Lung (tissue), 12 donors: ENCODE results near the gene DOLK. TPM values are rescaled to one million over a fixed set of nuclear protein-coding genes. Genes with fewer than 3 reads are reported as not detected.

ENCODE experiments used
- ATAC-seq: fragments of 200-7000 bp; cut with Tn5 transposase; one replicate; pipeline ENCODE4 v1.9.1; 2020; ENCODE audit warnings: moderate number of reproducible peaks; ENCODE audit not compliant: insufficient read depth, low FRiP score
- DNase-seq, 3 donors: peaks; one replicate each; pipeline ENCODE4 v3.0.0-alpha.2; 2013 to 2017
- H3K27ac ChIP-seq, 2 donors: one replicate each; pipeline ENCODE4 v1.5.1; 2013; ENCODE audit warnings: mild to moderate bottlenecking in 2 of 2, moderate library complexity in 2 of 2, control low read depth in 1 of 2, inconsistent platforms in 1 of 2, low read depth in 1 of 2, low read length in 1 of 2
- H3K27me3 ChIP-seq, 3 donors: one replicate each; pipeline ENCODE4 v1.5.1; 2013; ENCODE audit warnings: low read length in 2 of 3; ENCODE audit not compliant: control insufficient read depth in 3 of 3, insufficient read depth in 3 of 3
- H3K36me3 ChIP-seq, 4 donors: one replicate each; pipeline ENCODE4 v1.5.1; 2013; ENCODE audit warnings: low read length in 4 of 4, mild to moderate bottlenecking in 1 of 4, moderate library complexity in 1 of 4; ENCODE audit not compliant: control insufficient read depth in 4 of 4, insufficient read depth in 4 of 4
- H3K4me1 ChIP-seq, 5 donors: one replicate each; pipeline ENCODE4 v1.5.1; 2013; ENCODE audit warnings: low read length in 5 of 5, mild to moderate bottlenecking in 2 of 5, moderate library complexity in 1 of 5; ENCODE audit not compliant: control insufficient read depth in 5 of 5, insufficient read depth in 5 of 5
- H3K4me3 ChIP-seq: one replicate; pipeline ENCODE4 v1.5.1; 2013; ENCODE audit warnings: mild to moderate bottlenecking, control low read depth, moderate library complexity
- H3K9ac ChIP-seq, 2 donors: one replicate each; pipeline ENCODE4 v1.5.1; 2013; ENCODE audit warnings: low read length in 2 of 2, control low read depth in 1 of 2; ENCODE audit not compliant: insufficient read depth in 1 of 2
- H3K9me3 ChIP-seq, 4 donors: one replicate each; pipeline ENCODE4 v1.5.1; 2013; ENCODE audit warnings: low read length in 3 of 4, mild to moderate bottlenecking in 1 of 4, moderate library complexity in 1 of 4; ENCODE audit not compliant: control insufficient read depth in 4 of 4, insufficient read depth in 3 of 4
- WGBS, 2 donors: extraction: QIAGEN DNeasy Blood & Tissue Kit; methylation state at CpG; one replicate each; pipeline ENCODE4 v1.1.7; 2013; 5-methylcytosine and 5-hydroxymethylcytosine counted together
- polyA plus RNA-seq, 2 donors: library from polyadenylated mRNA; stranded (reverse); fragments of 200-250 nt; gene quantifications; one replicate each; pipeline ENCODE4 v1.2.1, GENCODE V29; 2013
- total RNA-seq, 2 donors: library from RNA; depleted of rRNA in 1 of 2; stranded (reverse); fragments of >200 nt in 1 of 2; gene quantifications; one replicate each; pipeline ENCODE4 v1.2.1, GENCODE V29; 2014 to 2021
- TF ChIP-seq, protein P1 (sequence below): IDR thresholded peaks from 2 replicates; pipeline ENCODE4 v1.5.1; 2012; ENCODE audit warnings: mild to moderate bottlenecking; ENCODE audit errors: control extremely low read depth, extremely low read depth
- donor health status: control.
- donor health status: control.
- donor health status: Bipolar disorder and iron deficiency.
- donor health status: healthy.
- donor health status: DM: yes; HTN: yes; CAD: no.

The DOLK gene
- total and polyA plus RNA-seq, 4 donors, result 9.6 to 19.1 (median 14.2) TPM

DNA sequence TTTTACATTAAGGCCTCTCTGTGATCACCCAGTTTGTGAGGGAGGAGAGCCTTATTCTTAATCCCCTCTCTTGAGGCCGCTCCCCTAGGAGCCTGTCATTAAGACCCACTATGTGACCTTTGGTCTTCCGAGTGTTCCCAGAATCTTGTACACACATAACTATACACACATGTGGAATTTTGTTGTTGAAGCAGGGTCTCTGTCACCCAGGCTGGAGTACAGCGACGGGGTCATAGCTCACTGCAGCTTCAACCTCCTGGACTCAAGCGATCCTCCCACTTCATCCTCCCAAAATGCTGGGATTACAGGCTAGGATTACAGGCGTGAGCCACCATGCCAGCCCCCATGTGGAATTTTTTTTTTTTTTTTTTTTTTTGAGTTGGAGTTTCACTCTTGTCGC is 41.4 kb downstream of the DOLK start:
- TF ChIP-seq, protein P1, sequence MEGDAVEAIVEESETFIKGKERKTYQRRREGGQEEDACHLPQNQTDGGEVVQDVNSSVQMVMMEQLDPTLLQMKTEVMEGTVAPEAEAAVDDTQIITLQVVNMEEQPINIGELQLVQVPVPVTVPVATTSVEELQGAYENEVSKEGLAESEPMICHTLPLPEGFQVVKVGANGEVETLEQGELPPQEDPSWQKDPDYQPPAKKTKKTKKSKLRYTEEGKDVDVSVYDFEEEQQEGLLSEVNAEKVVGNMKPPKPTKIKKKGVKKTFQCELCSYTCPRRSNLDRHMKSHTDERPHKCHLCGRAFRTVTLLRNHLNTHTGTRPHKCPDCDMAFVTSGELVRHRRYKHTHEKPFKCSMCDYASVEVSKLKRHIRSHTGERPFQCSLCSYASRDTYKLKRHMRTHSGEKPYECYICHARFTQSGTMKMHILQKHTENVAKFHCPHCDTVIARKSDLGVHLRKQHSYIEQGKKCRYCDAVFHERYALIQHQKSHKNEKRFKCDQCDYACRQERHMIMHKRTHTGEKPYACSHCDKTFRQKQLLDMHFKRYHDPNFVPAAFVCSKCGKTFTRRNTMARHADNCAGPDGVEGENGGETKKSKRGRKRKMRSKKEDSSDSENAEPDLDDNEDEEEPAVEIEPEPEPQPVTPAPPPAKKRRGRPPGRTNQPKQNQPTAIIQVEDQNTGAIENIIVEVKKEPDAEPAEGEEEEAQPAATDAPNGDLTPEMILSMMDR, result no peak
- 94 to 96% methylated on average over 7 of the region's 7 CpGs for WGBS, 2 donors
- Histone ChIP-seq H3K9me3 (no peaks in the 10 kb centered on the region), H3K27ac (no peak overlapping the region), H3K27me3 (no peaks in the 10 kb centered on the region), H3K9ac (no peak overlapping the region), H3K4me1 (peaks cover 0 to 32% (median 1%) of the 10 kb centered on the region in 5 donors), H3K4me3 (no peak overlapping the region), H3K36me3 (peaks cover 17 to 41% (median 24%) of the 10 kb centered on the region in 4 donors)
- DNase-seq (no peak), ATAC-seq (no peak)

DNA sequence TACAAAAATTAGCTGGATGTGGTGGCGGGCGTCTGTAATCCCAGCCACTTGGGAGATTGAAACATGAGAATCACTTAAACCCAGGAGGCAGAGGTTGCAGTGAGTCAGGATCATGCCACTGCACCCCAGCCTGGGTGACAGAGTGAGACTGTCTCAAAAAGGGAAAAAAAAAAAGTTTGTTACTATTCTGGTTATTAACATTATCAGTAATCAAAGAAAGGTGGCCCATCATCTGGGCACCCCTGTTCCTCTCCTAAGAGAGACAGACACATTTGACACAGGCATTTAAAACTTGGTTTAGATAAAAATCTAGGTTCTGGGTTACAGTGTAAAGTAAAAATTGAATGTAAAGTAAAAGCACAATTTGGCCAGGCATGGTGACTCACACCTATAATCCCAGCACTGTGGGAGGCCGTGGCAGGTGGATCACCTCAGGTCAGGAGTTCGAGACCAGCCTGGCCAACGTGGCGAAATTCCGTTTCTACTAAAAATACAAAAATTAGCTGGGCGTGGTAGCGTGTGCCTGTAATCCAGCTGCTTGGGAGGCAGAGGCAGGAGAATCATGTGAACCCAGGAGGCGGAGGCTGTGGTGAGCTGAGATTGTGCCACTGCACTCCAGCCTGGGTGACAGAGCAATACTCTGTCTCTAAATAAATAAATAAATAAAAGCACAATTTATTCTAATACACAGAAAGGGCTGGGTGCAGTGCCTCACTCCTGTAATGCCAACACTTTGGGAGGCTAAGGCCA is 43.4 kb downstream of the DOLK start:
- no peak for DNase-seq
- ATAC-seq, result no peak
- Histone ChIP-seq H3K27me3 (no peaks in the 10 kb centered on the region), H3K27ac (peak overlapping the region in 1 of 2 donors; percentile 9), H3K4me1 (peaks cover 0 to 17% (median 0%) of the 10 kb centered on the region in 5 donors), H3K4me3 (no peak overlapping the region), H3K9me3 (no peaks in the 10 kb centered on the region), H3K36me3 (peaks cover 12 to 29% (median 13%) of the 10 kb centered on the region in 4 donors), H3K9ac (no peak overlapping the region)
- 91 to 93% methylated on average over 10 of the region's 10 CpGs for WGBS, 2 donors
- TF ChIP-seq, protein P1, result no peak

DNA sequence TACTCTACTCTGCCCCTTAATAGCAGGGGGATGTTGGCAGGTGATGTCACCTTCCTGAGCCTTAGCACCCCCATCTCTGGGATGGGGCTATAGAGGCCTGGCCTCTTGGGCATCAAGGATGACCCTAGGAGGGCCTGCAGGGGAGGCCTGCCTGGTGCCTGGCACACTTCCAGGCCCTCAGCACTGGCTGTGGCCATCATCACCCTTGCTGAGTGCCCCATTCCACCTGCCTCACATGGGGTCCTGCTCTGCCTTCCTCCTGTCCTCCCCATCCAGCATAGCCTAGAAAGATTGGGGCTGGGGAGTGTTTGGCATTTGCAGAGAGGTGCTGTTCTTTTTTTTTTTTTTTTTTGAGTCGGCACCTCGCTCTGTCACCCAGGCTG is 44.3 kb downstream of the DOLK start:
- ATAC-seq (no peak), DNase-seq (no peak)
- 94 to 100% methylated on average over 2 of the region's 2 CpGs for WGBS, 2 donors
- H3K4me3 ChIP-seq, result no peak overlapping the region
- H3K36me3 ChIP-seq, result peaks cover 4 to 23% (median 6%) of the 10 kb centered on the region in 4 donors
- TF ChIP-seq, protein P1, result no peak
- no peaks in the 10 kb centered on the region for H3K27me3 ChIP-seq
- peaks cover 0 to 25% (median 0%) of the 10 kb centered on the region in 5 donors for H3K4me1 ChIP-seq
- peak overlapping the region in 1 of 2 donors; percentile 71 for H3K27ac ChIP-seq
- no peak overlapping the region for H3K9ac ChIP-seq
- H3K9me3 ChIP-seq, result no peaks in the 10 kb centered on the region
